GM18502 (cell line): ENCODE results near the gene CELF6.
"Not testable (repeated sequence)": the region's sequence is repeated elsewhere in the genome, so short reads cannot be mapped to it uniquely, and the experiment has no call there.

ENCODE experiments used
- ATAC-seq: cut with Tn5 transposase; IDR thresholded peaks from one replicate; pipeline ENCODE4 v1.9.1; 2021; ENCODE audit warnings: mild to moderate bottlenecking; ENCODE audit not compliant: unreplicated experiment, poor library complexity

CELF6 gene

DNA sequence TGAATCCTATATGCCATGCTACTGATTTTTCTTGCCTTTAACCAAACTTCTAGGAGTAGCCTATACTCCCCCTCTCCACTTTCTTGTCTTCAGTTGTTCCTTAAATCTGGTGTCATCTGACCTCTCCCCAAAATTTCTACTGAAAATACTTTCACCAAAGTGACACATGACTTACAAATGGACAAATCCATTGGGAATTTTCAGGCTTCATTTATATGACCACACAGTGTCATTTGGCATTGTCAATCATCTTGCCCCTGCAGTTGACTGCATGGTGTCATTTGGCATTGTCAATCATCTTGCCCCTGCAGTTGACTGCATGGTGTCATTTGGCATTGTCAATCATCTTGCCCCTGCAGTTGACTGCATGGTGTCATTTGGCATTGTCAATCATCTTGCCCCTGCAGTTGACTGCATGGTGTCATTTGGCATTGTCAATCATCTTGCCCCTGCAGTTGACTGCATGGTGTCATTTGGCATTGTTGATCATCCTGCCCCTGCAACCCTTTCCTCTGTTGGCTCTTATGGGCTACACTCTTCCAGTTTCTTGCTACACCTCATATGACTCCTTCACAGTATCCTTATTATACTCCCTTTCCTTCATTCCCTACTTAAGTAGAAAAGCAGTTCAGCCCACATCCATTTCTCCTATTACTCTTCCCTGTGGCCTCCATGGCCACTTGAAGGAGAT lies 44.2 kb downstream of the CELF6 start:
- ATAC-seq = not testable (repeated sequence)

DNA sequence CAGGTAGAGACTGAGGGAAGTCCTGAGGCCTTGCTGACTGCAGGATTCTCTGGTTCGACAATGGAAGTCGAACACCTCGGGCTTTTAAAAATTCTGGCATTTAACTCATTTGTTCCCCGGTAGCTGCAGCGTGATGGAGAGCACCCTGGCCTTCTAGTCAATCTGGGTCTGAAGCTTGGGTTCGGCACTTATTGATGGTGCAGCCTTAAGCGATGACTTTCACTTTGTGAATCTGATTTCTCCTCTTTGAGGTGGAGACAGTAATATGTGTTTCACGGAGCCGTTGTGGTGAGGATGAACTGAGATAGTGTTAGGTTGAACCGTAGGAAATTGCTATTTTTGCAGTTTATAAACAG lies 47.0 kb downstream of the CELF6 start:
- no peak for ATAC-seq

DNA sequence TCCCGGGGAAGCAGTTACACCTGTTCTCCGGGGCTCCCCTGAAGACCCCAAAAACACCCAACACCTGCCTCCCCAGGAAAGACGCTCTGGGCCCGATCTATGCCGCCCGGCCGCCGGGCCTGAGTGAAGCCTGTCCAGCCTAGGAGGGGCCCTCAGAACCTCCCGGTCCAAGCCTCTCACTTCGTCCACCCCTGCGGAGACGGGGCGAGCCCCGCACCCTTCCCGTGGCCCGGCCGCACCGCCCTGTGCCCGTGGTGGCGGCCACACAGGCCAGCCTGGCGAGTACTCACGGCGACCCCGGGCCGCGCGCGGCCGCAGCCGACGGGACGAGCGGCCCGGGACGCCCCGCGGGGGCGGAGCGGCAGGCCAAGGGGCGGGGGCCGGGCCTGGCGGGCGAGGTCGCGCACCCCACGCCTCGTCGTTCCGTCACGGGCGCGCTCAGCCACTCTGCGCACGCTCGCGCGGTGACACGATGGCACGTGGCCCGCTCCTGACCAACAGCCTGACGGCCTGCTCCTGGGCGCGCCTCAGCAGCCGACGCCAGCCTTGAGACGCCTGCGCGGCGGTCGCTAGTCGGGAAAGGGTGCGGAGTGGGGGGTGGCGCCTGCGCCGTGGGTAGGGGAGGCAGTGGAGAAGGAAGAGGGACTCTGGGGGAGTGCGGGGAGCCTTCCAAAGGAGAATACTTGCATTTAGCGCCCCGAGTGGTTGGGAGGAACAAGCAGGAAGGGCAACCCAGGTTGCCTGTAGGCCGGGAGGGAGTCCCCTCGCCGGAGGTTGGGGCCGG lies 47.6 kb downstream of the CELF6 start, which contains the start of gene PARP6:
TSS of gene PARP6 (minus strand) at position 342 of the 784 bp plus-strand sequence. CDS start 5,077 bp downstream, outside the sequence.
- peak; percentile 97 for ATAC-seq

DNA sequence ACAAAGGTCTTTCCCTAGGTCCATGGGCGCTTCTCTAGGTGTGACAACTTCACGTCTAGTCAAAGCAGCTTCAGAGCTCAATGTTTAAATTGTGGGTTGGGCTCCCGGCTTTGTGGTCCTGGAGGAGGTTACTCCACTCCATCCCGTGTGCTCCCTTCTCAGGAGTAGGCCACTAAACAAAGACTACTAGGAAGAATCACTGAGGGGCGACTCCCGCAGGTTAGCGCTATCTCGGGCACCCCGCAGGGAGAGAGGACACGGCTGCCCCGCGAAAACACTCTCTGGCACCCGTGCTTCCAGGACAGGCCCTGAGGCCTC lies 48.1 kb downstream of the CELF6 start:
- peak; percentile 23 for ATAC-seq

DNA sequence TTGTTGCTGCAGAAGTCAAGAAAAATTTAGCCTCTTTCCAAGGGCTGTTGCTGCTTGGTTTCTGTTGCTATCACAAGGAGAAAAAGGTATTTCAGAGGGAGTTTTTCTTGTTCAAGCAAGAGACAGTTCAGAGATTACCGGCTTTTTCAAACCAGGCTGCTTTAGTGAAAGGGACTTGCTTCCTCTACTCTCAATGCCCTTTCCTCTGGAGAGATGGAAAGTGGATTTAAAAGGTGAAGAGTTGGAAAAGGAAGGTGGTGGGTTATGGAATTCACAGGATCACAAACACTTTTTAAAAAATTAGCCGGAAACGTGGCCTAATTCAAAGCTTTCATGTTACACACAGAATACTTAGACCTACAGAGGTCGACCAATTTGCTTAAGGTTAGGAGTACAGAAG lies 48.7 kb downstream of the CELF6 start:
- ATAC-seq = no peak

DNA sequence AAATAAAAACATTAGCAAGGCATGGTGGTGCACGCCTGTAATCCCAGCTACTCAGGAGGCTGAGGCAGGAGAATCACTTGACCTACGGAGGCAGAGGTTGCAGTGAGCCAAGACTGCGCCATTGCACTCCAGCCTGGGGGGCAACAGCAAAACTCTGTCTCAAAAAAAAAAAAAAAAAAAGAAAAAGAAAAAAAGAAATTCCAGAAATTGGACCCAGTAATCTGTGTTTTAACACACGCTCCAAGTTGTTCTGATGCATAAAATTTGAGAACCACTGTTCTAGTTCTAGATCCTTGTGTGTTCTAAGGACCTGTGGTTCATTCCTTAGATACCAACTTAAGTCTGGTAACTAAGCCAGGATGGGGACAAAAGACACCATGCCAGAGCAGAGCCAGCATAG lies 50.2 kb downstream of the CELF6 start:
- no peak for ATAC-seq

DNA sequence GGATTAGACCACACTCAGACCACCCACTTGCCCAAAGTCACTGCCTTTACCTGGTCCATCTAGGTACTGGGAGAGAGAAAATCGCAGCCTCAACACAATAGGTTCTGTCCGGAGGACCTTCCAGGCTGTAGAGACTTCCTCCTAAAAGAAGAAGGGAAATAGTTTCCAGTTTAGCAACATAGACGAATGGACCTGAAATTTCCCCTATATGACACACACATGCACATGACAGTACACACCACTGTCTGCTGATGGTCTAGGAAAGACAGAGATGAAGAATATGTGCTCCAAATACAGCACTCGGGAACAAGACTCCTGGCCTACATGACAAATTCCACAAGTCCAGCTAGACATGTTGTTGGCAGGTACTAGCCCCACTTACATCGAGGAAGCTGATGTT lies 54.9 kb downstream of the CELF6 start:
- ATAC-seq = no peak

DNA sequence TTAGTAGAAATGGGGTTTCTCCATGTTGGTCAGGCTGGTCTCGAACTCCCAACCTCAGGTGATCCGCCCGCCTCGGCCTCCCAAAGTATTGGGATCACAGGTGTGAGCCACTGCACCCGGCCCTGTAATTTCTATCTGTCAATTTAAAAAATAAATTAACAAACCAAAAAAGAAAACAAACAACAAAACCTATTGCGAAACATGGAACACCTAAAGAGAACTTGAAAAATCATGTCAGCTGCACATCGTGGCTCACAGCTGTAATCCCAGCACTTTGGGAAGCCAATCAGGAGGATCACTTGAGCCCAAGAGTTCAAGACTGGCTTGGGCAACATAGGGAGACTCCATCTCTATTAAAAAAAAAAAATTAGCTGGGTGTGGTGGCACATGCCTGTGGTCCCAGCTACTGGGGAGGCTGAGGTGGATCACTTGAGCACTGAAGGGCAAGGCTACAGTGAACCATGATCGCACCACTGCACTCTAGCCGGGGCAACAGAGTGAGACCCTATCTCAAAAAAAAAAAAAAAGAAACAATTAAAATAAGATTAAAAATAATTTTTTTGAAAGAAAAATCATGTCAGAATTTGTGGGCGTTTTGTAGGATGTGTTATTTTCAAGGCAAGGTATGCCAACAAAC lies 67.2 kb downstream of the CELF6 start:
- ATAC-seq = no peak

DNA sequence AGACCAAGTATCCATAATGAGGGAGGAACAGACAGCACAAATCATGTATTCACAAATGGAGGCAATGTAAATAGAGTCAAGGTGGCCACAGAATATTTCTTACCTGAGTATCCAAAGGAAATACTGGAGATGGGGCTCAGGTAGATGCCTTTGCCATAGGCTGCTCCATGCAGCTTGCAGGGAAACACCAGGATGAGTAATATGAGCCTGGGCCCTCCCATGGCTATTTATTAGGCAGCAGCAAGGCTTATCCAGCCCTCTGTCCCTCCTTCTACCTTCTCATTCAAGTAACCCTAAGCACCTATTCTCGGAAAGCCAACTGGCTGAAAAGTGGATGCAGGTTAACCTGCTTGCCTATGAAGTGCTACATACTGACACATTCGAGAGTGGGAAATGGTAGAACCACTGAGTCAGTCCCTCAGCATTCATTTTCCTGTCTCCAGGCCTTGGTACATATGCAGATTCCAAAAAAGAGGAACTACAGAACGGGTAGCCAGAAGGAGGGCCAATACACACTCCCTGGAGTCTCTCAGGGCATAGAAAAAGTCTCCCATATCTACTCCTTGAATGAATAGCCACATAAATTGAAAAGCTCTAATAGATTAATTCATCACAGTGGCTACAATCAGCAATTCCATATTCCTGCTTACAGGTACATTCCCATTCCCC lies 70.7 kb downstream of the CELF6 start:
- ATAC-seq = no peak

DNA sequence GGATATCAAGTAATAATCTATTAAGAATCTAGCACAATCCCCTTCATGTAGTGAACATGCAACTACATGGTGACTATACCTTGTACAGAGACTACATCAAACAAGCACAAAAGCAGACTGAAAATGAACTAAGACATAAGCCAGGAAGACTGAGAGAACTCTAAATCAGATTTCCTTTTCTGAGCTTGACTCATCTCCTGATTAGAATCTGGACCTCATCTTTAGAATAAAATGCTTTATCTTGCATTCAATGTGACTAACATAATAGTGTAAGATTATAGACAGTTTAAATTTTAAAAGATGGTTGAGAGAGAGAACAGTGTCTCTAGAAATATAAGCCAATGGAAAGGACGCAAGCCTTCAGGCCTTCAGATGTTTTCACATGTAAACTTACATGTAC lies 71.4 kb downstream of the CELF6 start:
- no peak for ATAC-seq

DNA sequence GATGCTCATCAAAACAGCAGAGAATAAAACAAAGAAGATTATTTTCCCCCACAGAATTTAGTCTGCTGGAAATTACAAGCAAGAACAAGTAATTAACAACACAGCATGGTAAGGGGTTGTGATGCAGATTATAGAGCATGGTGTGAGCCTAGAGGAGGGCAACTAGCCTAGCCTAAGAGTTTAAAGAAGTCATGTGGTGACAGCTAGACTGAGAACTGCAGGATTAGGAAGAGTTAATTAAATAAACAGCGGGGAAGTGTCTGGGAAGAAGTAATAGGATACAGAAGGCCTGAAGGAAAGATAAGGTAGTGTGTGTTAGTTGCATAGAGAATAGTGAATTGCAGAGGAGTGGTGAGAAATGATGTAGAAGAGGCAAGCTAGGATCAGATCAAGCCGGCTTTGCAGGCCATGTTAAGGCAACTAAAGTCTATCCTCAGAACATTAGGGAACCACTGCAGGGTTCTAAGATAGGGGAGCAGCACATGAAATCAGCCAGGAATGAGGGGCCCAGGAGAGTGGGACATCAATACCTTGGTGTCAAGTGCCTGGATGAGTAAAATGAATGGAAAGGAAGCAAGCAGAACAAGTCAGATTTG lies 77.1 kb downstream of the CELF6 start:
- ATAC-seq = no peak

DNA sequence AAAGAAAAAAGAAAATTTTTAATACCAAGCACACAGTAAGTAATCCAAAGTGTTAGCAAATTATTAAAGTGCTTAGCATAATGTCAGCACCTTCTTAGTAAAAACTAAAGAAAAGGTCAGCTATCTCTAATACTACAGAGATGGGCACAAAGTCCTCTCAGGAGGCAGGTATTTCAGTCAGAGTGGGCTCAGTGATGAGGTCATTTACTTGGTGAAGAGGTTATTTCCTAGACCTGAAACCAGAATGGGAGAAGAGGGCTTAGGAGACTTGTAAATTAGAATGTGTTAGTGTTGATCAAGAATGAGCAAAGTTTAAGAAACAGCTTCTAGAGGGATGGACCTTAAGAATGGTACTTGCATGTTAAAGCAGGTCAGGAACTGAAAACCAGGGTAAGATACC lies 80.3 kb downstream of the CELF6 start:
- ATAC-seq = no peak

DNA sequence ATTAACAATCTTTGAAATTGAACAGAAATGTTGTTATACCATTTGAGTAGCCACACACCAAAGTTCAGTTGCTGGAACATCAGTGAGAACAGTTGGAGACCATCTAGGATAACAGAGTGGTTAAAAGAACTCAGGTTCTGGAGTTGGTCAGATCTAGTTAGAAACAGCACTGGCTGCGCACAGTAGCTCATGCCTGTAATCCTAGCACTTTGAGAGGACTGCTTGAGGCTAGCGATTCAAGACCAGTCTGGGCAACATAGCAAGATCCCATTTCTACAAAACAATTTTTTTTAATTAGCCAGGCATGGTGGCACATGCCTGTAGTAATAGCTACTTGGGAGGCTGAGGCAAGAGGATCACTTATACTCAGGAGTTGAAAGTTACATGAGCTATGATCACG lies 81.4 kb downstream of the CELF6 start:
- no peak for ATAC-seq

DNA sequence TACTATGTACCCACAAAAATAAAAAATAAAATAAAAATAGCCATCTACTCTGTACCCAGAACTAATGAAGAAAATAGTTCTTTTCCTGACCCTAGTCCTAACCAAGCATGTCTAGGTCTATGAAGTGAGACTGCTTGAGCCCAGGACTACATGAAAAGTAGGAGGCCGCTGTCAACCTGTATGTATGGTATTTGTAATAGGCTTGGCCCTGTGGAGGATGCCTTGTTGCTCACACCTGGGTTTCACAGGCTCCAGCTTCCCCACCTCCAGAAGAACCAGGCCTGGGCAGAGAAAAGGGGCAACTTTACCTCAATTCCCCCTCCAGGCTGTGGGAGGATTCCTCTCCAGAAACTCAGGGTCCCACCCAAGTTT lies 82.1 kb downstream of the CELF6 start:
- peak; percentile 13 for ATAC-seq

DNA sequence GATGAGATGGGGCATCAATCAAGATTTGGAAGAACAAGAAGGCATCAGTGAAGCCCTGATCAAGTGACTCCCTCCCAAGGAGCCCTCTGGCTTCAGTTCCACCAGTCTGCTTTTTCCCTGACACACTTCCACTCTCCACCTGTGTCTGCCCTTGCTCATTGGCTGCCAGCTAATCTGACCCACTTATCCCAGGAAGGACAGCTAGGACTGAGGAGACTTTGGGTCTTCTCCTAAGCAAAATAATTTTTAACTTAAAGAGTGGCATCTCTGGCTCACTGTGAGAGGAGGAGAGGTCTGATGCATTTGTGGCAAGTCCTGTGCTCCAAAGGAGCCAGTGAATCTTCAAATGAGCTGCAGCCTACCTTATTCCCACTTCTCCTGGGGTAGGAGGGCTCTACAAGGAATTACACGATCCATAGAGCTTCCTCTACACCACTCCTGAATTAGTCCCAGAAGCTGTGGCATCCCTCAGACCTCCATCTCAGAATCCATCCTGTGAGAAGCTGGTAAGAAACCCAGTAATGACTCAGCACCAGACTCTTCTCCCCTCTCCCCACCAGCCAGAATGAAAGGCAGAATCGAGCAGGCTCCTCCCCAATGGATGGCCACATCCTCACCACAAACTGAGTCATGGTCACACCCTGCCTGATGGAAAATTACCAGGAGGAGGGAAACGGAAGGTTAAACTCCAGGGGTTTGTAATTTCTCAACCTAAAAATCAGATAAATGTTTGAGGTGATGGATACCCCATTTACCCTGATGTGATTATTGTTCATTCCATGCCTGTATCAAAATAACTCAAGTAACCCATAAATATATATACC lies 82.7 kb downstream of the CELF6 start:
- peak; percentile 82 for ATAC-seq

DNA sequence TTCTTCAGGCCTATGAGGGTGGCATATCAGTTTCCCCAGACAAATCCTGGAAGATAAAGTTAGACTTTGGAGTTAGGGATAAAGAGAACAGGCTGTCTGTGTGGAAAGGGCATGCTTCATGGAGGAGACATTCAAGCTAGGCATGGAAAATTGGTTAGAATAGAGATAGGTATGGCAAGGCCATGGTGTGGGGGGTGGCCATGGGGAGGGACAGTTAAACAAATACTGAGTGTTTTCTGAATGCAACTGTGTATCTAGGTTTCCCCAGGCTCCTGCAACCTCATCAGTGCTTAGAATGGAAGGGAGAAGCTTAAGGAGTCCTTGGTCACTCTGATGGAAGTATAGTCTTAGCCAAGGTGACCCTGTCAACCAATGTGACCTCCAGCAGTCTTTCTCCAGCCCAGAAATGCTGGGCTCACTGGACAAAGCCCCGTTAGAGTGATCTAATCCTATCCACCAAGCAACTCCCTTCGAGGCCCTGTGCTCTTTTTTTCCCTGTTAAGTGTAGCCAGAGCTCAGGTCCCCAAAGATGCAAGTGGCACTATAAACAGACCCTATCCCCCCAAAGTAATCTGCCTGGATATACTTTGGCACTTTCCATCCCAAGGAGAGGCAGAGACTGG lies 83.5 kb downstream of the CELF6 start:
- no peak for ATAC-seq

DNA sequence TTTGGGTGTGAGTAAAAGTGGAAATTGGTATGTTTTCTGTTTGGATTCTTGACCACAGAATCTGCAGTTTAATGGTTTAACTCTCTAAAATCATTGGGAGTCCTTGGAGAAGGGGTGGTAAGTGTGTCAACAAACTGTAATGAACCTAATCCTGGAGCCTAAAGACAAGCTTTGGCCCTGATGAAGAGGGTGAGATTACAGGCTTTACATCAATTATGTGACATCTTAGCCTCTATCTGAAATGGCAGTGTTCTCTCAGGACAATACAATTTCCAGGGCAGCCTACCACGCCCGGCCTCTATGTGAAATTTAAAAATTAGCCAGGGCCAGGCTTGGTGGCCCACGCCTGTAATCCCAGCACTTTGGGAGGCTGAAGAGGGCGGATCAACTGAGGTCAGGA lies 84.7 kb downstream of the CELF6 start:
- no peak for ATAC-seq
